NCI-H2107 treated with DMSO at 0.1 percent for 48 hours (cell line): ENCODE data around the gene SRXN1.
"Not testable (repeated sequence)": the region's sequence is repeated elsewhere in the genome, so short reads cannot be mapped to it uniquely, and the experiment has no call there.

Experiments used
- DNase-seq: peaks from one replicate; lab custom pipeline; 2025; ENCODE audit not compliant: unreplicated experiment; lab: John Stamatoyannopoulos, UW

Gene SRXN1

DNA sequence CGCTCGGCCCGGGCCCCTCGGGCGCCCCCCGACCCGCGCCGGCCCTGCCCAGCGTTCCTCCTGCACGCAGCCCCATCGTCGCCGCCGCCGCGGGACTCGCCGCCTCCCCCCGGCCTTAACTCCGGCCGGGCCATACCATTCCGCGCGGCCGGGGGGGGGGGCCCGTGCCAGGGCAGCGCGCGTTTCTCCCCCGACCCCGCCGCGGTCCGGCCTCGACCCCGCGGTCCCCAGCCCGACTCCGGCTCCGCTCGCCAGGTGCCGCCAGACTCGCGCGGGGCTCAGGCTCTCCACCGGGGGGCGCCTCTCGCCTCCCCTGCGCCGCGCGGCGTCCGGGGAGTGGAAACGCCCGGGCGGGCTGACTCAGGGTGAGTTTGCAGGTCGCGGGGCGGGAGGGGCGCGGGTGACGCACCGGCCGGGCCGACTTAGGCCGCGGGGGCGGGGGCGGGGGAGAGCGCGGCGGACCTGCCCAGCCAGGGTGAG, at the start of gene SRXN1:
Gene SRXN1, minus strand, starts transcription at position 91 of the 480 bp plus-strand sequence. Its CDS starts 15 bp downstream, at position 76.
- DNase-seq = no peak

DNA sequence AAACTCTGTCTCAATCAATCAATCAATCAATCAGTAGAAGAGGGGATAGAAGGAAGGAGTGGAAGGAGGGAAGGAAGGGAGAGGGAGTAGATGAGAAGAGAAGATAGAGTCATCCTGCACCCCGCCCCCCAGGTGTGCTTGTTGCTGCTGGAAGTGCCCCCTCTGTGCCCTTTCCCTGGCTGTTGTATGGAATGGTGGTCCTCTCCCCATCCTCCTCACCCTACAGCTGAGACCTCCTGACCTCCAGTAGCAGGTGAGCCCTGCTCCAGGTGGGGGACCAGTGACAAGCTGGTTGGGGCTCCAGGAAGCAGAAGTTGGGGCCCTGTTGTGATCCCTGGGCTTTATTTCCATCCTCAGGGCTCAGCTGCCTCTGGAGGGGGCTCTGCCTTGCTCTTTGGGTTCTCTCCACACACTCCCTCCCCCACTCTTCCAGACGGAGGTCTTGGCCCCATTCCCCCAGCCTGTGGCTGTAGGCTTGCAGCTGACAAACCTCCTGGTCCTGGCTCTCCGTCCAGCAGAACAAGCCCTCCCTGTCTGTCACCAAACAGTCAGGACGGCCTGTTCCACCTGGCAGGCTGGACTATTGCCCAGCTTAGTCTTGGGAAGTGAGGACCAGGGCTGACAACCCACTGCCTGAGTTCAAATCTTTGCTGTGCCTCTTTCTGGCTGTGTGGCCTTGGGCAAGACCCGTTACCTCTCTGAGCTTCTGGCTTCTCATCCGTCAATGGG, 48.6 kb upstream of the SRXN1 start:
- no peak for DNase-seq

DNA sequence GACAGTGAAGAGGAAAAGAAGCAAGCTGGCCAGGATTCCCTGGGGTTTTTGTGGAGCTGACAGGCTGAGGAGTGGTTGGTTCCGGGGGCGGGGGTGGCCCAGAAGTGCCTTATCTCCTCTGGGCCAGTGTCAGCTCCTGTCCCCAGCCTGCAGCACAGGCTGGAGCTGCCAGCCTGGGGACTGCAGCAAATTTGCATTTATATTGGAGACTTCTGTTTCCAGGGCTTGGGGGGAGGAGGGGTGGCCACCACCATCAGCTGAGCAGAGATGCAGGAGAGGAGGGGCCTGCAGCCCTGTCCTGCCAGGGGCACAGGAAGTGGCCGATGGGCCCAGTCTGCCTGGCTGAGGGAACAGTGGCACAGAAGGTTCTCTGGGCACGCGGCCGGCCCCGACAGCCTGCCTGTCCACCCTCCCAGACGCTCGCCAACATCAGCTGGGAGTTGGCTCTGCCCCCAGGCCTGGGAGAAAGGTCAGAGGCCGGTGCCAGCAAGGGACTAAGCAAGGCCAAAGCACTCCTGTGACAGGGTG, 46.9 kb upstream of the SRXN1 start:
- DNase-seq = no peak

- no peak for DNase-seq
These were observed 46.3 kb upstream of the SRXN1 start for GRCh38 chr20:699342-699741.

GRCh38 chr20:698276-698675, 45.3 kb upstream of the SRXN1 start:
- DNase-seq = no peak

GRCh38 chr20:697826-698225, 44.8 kb upstream of the SRXN1 start:
- DNase-seq = no peak

- DNase-seq = no peak
These were observed 42.3 kb upstream of the SRXN1 start for GRCh38 chr20:695165-695866.

DNA sequence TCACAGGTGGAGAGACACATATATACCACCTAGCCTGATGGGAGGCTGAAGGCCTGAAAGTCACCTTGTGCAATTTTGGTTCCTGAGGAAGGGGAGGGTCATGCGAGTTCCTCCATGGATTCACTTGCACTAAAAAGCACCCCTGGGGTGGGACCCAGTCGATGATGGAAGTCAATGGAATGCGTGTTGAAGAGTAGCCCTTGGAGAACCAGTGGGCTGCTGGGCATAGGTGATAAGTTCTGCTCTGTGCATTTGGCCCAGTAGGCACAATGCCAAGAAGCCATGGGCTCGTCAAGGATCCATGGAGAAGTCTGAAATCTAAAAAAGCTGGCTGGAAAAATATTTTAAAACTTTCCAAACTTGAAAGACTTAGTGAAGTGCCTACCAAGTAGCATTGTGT, 41.5 kb upstream of the SRXN1 start:
- DNase-seq = no peak

GRCh38 chr20:693786-694185, 40.8 kb upstream of the SRXN1 start:
- not testable (repeated sequence) for DNase-seq

GRCh38 chr20:692044-692443, 39.0 kb upstream of the SRXN1 start:
- no peak for DNase-seq

- DNase-seq = no peak
These were observed 36.9 kb upstream of the SRXN1 start for GRCh38 chr20:689947-690346.

DNA sequence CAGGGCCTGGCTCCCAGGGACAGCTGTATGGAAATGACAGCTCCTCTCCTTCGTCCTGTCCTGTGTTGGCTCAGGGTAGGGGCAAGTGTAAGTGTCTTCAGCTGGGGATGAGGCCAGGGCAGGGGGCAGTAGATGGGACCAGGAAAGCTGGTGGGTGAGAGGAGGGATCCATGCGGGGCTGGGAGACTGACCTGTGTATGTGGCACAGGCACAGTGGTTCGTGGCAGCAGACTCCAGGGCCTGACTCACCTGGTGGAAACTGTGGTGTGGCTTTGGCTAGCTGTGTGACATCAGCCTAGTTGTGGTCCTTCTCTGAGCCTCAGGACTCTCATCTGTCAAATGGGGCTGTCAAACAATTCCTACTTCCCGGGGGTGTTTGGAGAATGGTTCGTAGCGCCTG, 36.3 kb upstream of the SRXN1 start:
- no peak for DNase-seq

DNA sequence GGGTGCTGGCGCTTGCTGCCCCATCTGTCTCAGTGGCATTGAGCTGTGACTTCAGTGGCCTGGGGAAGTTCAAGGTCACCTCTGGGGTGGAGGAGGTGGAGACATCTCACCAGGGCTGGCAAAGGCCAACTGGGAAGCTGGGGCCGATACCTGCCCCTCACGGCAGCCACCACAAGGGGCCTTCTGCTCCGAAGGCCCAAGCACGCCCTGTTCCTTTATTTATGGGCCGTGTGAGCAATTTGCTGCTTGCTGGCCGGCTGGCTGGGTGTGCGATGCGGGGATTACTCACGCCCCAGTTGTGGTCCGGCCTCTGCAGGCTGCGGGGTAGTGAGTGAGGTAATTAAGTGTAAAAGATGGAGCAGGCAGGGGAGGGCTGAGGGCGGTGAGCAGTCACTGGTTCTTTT, 35.8 kb upstream of the SRXN1 start:
- DNase-seq = no peak

DNA sequence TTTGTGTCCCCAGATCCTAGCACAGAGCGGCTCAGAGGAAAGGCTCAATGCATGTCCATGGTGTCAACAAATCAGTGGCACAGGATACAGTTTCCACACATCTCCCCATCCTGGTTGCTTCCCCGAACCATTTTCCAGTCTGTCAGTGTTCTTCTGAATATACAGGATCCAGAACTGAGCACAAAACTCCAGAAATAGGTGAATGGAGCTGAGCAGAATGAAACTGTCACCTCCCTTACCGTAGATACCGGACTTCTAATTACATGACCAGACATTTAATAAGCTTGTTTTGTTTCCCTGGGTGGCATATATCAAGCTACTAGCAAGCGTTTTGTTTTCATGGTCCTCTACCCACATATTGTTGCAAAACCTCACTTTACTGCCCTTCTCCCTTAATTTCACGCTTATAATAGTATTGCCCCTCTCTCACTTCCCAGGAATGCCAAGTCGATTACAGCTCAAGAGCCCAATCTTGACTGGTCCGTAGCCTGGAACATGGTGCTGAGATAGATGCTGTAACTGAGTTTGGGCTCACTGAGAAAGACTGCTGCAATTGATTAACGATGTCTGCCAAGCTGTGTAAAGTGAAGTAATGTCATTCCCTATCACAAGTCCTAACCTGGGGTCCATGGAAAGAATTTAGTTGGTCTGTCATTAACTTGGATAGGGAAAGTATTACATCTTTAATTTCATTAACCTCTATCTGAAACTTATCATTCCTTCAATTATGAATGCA, 34.6 kb upstream of the SRXN1 start:
- DNase-seq = no peak

- DNase-seq = no peak
These were observed 31.8 kb upstream of the SRXN1 start for GRCh38 chr20:684676-685319.

- DNase-seq = no peak
These were observed 29.1 kb upstream of the SRXN1 start for GRCh38 chr20:682123-682522.

DNA sequence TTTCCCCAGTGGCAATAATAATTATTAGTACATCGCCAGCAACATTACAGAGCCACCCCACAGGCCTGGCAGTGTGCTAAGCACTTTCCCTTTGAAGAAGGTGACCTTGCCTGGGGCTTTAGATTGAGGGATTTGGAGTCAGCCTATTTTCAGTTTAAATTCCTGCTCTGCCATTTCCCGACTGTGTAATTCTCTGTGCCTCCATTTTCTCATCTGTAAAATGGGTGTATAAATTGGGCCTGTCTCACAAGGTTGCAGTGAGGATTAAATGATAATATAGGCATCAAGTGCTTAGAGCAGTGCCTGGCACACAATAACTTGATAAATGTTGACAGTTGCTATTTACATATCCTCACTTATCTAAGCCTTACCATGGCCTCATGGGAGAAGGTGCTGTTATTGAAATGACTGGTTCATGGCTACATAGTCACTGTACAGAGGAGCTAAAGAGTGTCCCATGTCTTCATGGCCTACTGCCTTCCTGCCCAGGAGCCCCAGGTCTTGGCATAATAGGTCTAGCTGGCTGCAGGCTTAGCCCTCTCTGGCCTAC, 27.7 kb upstream of the SRXN1 start:
- DNase-seq = no peak

GRCh38 chr20:677957-678356, 25.0 kb upstream of the SRXN1 start:
- no peak for DNase-seq

- no peak for DNase-seq
These were observed 24.0 kb upstream of the SRXN1 start for GRCh38 chr20:676967-677366.

GRCh38 chr20:676315-676937, 23.4 kb upstream of the SRXN1 start:
- DNase-seq = no peak
